GM10266 (cell line): ENCODE data around the gene MAGI3.

ENCODE experiments used
- DNase-seq: peaks from one replicate; pipeline ENCODE4 v3.0.0; 2012; ENCODE audit errors: extremely low spot score
- TF ChIP-seq, protein P1 (sequence below): IDR thresholded peaks from 2 replicates; pipeline ENCODE4 v1.5.1; 2012; ENCODE audit warnings: mild to moderate bottlenecking, low read depth; ENCODE audit not compliant: control insufficient read depth, insufficient read depth; ENCODE audit errors: missing control alignments

The MAGI3 gene

DNA sequence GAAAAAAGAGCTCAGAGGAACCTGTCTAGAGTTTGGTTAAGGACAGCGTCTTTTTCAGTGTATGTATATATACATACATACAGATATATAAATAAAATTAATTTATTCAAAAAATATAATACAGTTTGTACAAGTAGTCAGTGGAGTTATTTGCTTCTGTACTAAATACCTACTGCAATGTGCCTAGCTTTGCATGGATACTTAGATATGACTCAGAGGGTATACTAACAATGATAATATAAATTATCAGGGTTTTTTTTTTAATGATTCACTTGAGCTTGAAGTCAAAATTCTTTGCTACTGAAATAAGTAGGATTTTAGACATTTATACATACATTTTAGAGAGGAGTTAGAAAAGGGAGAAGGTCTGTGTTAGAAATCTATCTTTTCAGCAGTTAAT is 251.1 kb downstream of the MAGI3 start:
- no peak for DNase-seq
- TF ChIP-seq, protein P1, sequence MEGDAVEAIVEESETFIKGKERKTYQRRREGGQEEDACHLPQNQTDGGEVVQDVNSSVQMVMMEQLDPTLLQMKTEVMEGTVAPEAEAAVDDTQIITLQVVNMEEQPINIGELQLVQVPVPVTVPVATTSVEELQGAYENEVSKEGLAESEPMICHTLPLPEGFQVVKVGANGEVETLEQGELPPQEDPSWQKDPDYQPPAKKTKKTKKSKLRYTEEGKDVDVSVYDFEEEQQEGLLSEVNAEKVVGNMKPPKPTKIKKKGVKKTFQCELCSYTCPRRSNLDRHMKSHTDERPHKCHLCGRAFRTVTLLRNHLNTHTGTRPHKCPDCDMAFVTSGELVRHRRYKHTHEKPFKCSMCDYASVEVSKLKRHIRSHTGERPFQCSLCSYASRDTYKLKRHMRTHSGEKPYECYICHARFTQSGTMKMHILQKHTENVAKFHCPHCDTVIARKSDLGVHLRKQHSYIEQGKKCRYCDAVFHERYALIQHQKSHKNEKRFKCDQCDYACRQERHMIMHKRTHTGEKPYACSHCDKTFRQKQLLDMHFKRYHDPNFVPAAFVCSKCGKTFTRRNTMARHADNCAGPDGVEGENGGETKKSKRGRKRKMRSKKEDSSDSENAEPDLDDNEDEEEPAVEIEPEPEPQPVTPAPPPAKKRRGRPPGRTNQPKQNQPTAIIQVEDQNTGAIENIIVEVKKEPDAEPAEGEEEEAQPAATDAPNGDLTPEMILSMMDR, result no peak

DNA sequence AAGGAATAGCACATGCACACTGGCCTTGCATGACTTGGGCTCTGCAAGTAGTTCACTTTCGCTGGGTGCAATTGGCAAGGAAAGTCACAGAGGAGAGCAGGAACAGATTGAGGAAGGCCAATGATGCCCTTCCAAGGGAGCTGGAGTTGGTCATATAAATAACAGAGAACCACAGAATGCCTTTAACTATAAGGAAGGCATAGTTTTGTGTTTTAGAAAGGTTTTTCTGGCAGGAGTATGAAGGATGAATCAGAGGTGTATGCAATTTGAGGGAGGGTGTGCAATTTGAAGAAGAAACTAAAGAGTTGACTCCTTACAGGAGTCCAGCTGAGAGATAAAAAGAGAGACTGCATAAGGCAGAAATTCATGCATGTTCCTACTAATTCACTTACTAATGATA is 256.8 kb downstream of the MAGI3 start:
- TF ChIP-seq, protein P1, result no peak
- DNase-seq, result no peak

DNA sequence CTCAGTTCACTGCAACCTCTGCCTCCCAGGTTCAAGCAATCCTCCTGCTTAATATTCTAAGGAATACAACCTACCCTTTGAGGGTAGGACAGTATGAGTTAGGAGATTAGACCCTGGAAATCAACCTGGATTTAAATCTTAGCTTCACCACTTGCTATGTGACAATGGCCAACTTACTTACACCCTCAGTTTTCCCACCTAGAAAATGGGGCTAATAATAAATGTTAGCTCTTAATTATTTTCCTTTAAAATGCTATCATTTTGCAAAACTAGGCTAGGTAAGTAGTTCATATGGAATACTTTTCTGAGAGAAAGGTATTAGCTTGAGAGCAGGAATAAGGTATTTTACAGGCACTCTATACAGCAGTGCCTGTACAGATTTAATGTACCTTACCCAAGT is 258.2 kb downstream of the MAGI3 start:
- TF ChIP-seq, protein P1, result no peak
- DNase-seq, result no peak

DNA sequence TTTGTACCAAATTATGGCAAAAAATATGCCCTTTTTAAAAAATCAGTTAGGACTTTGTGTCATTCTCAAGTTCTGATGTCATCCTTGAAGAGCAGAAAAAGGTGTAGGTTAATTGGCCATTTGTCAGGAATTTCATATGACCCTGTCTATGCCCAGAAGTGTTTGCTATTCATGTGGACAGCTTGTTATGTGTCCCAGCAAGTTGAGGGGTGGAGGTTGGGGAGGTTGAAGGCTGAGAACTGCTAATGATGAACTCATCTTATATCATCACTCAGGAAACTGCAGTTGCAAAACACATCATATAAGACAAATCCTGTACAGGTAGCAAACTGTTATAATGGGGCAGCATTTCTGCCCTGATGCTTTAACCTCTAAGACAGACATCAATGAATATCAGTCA is 262.5 kb downstream of the MAGI3 start:
- TF ChIP-seq, protein P1, result no peak
- DNase-seq, result no peak

DNA sequence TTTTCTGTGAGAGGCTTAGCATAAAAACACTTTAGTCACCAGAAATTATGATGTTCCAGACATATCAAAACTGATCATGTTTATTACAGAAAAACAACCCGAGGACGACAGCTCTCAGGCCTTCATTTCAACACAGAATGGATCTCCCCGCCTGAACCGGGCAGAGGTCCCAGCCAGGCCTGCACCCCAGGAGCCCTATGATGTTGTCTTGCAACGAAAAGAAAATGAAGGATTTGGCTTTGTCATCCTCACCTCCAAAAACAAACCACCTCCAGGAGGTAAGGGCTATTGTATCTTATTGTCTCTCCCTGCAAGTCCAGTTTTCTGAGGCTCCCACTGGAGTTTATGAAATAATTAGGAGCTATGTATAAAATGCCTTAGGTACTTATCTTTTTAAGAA is 263.4 kb downstream of the MAGI3 start:
- TF ChIP-seq, protein P1, result no peak
- DNase-seq, result no peak

DNA sequence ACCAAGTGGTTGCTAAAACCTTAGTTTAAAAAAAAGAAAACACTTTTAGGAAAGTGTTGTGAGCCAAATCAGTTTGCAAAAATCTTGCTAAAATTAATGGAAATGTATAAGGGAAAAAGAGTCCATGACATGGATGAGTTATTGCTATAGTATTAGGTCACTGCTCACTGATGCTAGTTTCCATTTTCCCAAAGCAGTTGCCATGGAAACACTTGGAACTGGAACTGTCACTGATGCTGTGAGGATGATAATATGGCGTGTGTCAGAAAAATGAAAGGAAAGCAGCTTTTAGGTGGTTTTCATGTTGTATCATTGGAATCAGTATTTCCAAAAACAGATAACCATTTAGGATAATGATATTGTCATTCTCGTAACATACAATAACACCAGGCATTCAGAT is 264.6 kb downstream of the MAGI3 start:
- DNase-seq, result no peak
- TF ChIP-seq, protein P1, result no peak

DNA sequence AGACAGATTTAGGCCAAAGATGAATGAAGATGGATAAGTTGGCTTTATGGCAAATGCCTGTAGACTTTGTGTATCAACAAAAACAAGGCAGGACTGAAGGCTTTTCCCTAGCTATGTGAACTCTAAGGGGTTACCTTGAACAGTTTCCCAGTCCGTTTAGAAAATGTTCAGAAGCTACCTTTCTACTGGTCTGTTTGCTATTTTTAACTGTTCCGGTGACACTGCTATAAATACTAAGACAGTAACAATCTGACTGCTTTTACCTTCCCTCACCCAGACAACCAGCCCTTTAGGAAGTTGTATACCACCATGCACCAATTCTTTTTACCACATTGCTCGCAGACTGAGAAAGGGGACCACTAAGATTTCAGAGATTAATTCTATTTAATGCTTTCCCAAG is 266.8 kb downstream of the MAGI3 start:
- TF ChIP-seq, protein P1, result no peak
- DNase-seq, result no peak
